ENCODE data around the gene LRRC14B.
"Not testable (repeated sequence)": the region's sequence is repeated elsewhere in the genome, so short reads cannot be mapped to it uniquely, and the experiment has no call there.

Gene LRRC14B

DNA sequence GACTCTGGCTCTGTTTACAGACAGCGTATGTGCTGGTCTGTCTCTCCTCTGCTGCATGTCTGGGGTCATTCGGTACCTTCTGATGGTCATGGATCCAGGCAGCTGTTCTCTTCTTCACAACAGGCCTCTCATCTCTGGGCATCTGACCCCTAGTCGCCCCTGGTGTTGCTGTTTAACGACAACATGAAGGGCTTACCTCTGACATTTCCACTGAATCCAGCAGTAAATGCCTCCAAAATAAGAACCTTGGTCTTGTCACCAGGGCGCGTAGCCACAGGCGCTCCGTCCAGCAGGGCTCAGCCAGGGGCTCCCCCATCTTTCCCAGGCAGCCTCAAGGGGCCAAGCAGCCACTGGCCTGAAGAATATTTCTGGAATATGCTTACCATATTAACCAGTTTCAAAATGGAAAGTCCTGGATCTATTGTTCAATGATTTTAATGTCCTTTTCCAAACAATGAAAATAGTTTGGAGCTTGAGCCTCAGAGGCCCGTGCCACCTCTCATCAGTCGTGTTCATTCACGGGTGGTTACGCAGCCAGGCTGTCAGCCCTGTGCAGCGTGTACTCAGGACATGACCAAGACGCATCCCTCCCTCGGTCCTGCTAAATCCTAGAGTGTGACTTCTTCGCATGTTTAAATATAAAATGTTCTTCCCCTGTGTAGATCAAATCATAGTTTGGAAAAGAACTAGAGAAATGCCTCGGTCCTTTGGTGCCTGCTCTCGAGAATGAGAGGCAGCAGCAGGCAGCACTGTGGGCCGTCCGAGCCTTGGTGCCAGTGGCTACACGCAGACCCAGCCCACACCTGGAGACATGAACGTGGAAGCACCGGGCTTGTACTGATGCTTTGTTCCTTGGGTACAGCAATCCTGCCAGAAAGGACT lies 30.1 kb upstream of the LRRC14B start:
- DNase-seq: no peak

DNA sequence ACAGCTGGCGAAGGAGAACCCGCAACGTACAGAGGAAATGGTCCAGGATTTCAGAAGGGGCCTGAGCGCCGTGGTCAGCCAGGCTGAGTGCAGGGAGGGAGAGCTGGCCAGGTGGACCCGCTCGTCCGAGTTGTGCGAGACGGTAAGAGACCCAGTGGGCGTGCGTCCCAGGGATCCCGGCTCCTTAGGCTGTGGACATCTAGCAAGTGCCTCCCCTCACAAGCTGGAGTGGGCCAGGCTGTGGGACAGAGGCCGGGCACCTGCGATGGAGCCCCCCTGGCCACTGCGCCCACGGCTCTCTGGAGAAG lies 29.5 kb upstream of the LRRC14B start:
- DNase-seq: no peak

DNA sequence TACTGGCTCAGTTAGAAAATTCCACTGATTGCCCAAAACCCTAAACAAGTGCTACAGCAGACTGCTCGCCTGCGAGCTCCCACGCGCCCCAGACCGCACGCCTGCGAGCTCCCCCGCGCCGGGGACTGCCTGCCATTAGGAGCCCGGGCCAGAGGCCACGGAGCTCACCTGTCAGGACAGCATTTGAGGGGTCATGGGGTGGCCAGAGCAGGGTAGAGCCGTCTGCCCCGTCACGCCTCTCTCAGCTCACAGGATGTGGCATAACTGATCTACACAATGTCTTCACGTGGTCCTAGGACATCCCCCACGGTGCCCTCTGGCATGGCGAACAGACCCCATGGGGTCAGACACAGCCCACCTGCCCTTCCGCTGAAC lies 29.1 kb upstream of the LRRC14B start:
- no peak for DNase-seq

DNA sequence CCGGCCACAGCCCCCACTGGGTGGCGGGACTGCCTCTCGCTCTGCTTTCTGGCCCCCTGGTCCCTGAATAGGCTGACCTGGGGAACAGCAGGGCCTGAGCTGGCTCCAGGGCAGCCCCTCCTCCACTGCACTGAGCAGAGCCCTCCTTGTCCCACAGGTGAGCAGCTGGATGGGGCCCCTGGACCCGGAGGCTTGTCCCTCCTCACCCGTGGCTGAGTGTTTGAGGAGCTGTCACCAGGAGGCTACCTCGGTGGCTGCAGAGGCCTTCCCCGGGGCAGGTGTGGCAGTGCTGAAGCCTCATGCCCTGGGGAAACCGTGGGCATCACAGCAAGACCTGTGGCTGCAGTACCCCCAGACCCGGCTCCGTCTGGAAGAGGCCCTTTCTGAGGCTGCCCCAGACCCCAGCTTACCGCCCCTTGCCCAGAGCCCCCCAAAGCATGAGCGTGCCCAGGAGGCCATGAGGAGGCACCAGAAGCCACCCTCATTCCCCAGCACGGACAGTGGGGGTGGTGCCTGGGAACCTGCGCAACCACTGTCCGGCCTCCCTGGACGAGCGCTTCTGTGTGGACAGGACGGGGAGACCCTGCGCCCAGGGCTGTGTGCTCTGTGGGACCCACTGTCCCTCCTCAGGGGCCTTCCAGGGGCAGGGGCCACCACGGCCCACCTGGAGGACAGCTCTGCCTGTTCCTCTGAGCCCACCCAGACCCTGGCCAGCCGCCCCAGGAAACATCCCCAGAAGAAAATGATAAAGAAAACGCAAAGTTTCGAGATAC lies 28.5 kb upstream of the LRRC14B start:
- no peak for DNase-seq

DNA sequence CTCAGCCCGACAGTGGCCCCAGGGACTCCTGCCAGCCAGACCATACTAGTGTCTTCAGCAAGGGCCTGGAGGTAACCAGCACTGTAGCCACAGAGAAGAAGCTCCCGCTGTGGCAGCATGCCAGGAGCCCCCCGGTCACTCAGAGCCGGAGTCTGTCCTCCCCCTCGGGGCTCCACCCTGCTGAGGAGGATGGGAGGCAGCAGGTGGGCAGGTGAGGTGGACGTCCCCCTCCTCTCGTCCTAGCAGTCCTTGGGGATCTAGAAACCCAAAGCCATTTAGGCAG lies 28.0 kb upstream of the LRRC14B start:
- no peak for DNase-seq

DNA sequence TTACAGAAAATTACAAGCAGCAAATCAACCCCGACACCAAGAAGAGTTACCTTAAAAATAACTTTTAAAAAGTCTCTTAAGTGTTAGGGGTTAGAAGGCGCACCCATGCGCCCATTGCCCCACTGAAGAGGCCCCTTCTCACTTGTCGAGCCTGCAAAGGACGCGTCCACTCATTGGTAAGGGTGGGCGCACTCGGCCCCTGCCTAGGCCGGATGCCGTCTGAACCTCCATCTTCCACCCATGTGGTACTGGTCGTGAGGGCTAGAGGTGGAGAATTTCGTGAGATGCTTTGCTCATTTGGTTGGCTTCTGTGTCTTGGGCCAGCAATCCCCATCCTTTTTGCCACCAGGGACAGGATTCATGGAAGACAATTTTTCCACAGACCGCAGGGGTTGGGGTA lies 27.5 kb upstream of the LRRC14B start:
- DNase-seq: no peak

DNA sequence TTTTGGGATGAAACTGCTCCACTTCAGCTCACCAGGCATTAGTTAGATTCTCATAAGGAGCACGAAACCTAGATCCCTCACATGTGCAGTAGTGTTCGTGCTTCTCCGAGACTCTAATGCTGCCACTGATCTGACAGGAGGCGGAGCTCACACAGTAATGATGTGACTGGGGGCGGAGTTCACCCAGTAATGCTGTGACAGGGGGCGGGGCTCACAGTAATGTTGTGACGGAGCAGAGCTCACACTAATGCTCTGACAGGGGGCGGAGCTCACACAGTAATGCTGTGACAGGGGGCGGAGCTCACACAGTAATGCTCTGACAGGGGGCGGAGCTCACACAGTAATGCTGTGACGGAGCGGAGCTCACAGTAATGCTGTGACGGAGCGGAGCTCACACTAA lies 27.1 kb upstream of the LRRC14B start:
- DNase-seq: no peak

DNA sequence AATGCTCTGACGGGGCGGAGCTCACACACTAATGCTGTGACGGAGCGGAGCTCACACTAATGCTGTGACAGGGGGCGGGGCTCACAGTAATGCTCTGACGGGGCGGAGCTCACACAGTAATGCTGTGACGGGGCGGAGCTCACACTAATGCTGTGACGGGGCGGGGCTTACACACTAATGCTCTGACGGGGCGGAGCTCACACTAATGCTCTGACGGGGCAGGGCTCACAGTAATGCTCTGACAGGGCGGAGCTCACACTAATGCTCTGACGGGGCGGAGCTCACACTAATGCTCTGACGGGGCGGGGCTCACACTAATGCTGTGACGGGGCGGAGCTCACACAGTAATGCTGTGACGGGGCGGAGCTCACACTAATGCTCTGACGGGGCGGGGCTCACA lies 26.5 kb upstream of the LRRC14B start:
- DNase-seq: not testable (repeated sequence)

DNA sequence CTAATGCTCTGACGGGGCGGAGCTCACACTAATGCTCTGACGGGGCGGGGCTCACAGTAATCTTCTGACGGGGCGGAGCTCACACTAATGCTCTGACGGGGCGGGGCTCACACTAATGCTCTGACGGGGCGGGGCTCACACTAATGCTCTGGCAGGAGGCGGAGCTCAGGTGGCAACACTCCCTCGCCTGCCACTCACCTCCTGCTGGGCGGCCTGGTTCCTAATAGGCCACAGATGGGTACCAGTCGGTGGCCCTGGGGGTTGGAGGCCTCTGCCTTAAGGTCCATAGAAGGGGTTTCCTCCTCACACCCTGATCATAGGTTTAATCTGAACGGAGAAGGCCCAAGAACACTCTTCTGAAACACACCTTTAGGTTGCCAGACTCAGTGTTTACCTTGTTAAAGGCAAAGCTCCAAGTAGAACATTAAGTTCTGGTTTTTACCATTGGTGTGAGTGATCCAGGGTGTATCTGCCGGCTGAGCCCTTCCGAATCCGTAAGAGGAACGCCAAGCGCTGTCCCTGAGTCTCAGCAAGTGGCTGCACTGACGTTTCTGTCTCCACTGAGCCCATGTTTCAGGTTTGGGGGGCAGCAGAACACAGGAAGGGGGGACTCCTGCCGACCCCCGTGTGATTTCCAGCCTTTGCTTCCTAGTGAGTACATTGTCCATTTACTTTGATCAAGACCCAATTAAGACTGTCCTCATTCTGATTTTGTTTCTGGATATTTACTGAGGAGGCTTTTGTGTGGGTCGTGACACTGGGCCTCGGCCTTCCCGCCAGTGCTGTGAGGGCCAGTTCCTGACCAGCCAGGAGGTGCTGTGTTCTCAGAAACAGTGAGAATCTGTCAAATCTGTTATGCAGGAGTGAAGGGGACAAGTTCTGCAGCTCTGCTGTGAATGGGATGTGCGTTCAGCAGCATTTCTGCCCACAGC lies 24.6 kb upstream of the LRRC14B start:
- no peak for DNase-seq

DNA sequence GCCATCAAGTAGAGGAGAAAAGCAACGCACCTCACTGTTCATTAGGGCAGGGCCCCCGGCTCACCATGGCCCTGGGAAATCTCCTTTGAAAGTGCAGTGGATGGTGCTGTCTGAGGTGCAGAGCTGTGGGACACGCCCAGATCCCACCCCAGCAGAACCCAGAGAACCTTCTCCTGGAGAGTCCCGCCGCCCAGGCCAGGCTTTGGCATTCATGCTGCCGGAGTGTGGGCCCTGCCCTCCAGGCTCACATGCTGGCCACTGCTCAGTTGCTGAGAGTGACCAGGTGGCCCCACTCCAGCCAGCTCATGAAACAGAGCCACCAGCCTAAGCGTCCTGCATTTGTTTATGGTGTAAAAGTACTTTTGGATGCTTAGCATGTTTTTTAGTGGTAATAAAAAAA lies 23.8 kb upstream of the LRRC14B start:
- DNase-seq: no peak

DNA sequence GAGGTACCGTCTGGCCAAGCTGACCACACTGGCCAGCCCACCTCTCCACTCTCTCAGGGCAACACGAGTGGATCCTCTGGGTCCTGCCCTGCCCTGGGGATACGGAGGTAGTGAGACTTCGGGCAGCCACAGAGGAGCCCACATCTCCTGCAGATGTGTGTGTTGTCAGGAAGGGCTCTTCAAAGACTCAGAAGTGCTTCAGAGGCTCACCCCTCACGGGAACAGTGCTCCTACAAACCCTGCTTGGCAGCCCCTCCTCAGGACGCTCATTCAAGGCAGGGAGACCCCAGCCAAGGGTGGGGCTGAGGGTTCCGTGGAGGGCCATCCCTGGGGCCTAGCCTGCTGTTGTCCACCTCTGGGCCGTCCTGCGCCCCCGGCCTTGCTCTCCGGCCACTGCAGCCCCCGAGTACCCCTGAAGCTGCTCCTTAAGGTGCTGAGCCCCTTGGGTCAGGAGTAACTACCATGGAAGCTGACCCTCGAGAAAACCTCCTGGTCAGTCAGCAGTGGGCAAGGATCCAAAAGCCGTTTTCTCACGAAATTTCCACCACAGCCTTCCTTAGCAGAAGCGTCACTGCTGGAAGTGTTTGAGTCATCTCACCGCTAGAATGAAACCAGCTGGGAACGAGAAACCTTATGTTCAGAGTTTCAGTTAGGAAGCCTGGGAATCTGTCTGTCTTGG lies 23.2 kb upstream of the LRRC14B start:
- DNase-seq: no peak

DNA sequence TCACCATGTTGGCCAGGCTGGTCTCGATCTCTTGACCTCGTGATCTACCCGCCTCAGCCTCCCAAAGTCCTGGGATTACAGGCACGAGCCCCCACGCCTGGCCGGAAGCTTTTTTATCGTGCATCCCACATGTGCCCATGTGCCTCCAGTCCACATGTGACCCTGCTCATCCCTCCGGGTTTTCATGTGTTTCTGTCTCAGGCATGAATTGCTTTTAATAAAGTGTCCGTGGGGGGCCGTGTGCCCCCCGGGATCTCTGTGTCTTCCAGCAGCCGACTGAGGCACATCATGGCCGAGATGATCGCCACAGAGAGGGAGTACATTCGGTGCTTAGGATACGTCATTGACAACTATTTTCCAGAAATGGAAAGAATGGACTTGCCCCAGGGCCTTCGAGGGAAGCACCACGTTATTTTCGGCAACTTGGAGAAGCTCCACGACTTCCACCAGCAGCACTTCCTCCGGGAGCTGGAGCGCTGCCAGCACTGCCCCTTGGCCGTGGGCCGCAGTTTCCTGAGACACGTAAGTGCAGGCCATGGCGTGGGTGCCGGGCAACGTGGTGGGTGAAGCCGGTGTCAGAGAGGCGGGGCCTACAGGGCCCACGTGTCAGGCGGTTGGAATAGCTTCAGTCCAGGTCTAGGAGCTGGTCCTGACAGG lies 22.1 kb upstream of the LRRC14B start:
- DNase-seq: no peak

DNA sequence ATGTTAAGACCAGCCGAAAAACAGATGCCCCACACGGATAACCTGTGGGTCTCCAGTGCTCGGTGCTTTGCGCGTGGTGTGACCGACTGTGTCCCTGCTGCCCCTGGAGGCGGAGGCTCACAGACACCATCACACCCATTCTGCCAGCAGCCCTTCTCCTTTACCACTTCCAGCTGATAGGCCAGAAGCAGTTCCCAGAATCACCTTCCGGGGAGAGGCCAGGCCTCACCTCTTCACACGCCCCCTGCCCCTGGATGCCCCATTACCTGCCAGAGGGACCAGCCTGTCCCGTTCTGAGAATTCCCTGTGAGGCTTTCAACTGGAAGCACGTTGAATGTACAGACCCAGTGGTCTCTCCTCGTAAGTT lies 21.6 kb upstream of the LRRC14B start:
- DNase-seq: no peak

DNA sequence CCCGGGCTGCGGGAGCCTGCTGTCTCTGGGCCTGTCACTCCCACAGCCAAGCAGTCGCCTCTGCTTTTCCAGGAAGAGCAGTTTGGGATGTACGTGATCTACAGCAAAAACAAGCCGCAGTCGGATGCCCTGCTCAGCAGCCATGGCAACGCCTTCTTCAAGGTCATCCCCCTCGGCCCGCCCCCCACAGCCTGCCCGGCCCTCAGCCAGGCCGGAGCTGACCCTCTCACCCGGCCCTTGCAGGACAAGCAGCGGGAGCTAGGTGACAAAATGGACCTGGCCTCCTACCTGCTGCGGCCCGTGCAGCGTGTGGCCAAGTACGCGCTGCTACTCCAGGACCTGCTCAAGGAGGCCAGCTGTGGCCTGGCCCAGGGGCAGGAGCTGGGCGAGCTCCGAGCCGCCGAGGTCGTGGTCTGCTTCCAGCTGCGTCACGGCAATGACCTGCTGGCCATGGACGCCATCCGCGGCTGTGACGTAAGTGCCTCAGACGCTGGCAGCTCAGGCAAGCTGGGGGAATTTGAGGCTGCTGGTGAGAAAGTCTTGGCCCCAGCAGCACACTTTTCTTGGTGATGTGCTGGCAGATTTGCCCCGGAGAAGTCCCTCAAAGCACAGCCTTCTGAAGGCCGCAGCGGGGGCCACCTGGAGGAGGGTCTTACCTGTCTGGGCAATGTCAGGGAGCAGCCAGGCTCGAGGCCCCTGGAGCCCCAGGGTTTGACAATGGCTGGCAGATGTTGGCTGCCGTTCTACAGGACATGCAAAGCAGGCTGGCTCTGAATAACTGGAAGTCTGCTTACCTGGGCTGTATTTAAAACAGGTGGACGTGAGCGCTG lies 20.1 kb upstream of the LRRC14B start:
- no peak for DNase-seq

DNA sequence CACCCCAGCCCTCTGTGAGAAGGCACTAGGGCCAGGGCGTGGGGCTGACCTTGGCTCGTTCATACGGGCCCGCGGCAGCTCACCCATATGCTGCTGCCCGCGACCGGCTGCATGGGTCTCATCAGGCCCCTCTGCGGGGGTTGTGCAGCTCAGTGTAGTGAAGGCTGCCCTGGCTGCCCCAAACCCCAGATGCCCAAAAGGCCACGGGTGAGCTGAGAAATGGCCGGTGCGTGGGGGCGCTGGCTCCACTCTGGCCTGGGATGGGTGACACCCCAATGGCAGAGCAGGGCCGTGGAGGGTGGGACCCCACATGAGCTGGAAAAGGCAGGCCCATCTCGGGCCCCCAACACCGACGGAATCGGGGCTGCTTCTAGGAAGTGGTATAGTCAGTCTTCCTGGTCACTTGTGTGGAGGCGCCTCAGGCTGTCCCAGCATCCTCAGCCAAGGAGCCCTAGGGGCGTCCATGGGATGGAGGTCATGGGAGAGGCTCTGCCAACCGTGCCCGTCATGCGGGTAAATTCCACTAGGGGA lies 19.4 kb upstream of the LRRC14B start:
- DNase-seq: no peak

DNA sequence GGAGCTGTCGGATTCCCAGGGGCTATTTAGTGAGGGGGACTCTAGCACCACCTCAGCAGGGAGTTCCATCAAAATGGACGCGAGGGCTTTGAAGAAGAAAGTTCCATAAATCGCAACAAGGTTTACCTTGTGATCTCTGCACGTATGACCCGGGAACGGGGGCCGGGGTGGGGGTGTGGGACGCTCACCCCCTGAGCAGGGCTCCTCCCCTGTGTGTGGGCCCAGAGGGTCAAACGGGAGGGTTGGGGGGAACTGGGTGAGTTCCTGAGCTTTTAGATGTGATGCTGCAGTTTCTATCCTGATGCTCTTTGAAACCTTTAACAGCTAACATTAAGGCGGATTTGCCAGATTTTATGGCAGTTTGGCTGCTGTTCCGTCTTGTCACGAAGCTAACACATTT lies 18.9 kb upstream of the LRRC14B start:
- DNase-seq: no peak

DNA sequence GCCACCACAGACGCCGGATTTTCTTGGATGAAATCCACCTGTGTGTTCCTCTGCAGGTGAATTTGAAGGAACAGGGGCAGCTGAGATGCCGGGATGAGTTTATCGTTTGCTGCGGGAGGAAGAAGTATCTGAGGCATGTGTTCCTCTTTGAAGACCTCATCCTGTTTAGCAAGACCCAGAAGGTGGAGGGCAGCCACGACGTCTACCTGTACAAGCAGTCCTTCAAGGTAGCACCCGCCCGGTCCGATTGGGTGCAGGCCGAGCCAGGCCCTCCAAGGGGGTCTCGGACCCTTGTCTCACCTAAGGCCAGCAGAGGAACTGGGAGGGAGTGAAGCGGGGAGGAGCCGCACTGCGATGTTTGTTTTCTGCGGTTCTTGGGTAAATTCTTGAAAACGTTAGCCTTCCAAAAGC lies 18.4 kb upstream of the LRRC14B start:
- DNase-seq: no peak

DNA sequence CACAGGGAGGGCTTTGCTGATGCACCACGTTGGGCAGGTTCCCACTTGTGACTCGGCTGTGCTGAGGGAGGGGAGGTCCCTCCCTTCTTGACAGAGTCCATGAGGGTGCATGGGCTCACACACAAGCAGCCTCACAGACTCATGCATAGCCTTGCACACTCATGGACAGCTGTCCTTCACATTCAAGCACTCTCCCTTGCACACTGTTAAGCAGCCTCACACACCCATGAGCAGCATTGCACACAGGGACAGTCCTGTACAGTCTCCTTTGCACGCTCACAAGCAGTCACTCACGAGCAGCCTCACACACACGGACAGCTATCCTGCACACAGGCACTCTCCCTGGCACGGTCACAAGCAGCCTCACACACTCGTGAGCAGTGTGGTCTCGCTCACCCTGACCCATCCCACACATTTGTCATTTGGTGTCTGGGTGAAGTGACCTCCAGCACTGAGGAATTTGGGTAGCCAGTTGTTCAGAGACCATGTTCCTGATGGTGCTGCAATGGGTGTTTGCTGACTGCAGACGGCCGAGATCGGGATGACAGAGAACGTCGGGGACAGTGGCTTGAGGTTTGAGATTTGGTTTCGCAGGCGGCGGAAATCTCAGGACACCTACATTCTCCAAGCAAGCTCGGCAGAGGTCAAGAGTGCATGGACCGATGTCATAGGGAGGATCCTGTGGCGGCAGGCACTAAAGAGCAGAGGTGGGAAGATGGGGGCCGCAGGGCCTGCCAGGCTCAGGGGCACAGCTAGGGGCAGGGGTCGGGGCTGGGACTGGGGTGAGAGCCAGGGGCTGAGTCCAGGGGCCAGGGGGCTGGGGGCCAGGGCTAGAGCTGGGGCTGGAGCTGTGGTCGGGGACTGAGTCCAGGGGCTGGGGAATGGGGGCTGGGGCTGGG lies 17.7 kb upstream of the LRRC14B start:
- DNase-seq: no peak

DNA sequence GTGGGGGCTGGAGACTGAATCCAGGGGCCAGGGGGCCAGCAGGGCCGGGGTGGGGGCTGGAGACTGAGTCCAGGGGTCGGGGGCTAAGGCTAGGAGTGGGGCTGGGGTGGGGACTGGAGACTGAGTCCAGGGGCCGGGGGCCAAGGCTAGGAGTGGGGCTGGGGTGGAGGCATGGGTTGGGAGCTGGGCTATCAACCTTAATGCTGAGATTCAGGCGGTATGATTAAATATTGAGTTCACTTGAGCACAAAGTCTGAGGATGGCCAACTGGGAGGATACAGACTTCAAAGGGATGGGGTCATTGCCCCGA lies 17.0 kb upstream of the LRRC14B start:
- DNase-seq: no peak

DNA sequence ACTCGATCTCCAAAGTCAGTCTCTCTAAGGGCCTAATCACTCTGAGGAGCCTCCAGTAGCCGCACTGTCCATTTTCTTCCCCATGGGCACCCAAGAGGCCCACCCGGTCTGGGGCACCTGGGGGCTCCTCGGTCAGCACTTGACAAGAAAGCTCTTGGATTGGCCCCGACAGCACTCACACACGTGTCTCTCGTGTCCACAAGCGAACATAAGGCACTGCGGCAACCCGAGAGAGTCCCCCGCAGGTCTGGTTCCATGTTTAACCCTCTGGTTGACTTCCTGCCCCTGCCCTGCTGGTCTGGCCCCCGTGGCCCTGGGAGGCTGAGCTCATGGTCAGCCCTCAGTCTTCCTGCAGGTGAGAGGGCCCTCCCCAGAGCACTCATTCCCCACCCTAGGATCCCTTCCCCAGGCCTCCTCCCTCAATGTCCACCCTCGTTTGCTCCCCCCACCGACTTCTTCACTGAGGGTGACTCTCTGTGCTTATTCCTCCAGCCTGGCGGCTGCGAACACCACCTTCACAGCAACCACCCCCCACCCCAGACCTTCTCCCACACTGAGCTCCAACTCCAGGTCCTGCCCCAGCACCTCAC lies 16.3 kb upstream of the LRRC14B start:
- no peak for DNase-seq
